Stimulated activated naive CD4-positive, alpha-beta T cell (primary cell): Measurements from ENCODE around the gene HIPK3.
A peak's percentile ranks its signal among the peaks of the same experiment; 100 is the strongest.
"Not testable (repeated sequence)": the region's sequence is repeated elsewhere in the genome, so short reads cannot be mapped to it uniquely, and the experiment has no call there.

Source experiments
- DNase-seq, 6 experiments: peaks; one replicate each; lab custom pipeline; 2025; lab: John Stamatoyannopoulos, UW

The HIPK3 gene

GRCh38 chr11:33257160-33257896 lies at the start of gene HIPK3:
HIPK3 (plus strand) TSS chr11:33257381.
- DNase-seq, result peak; percentile 48 to 82 (median 61)

GRCh38 chr11:33207408-33207985 lies 49.7 kb upstream of the HIPK3 start:
- DNase-seq, result no peak

GRCh38 chr11:33208150-33208549 lies 49.0 kb upstream of the HIPK3 start:
- DNase-seq, result no peak

GRCh38 chr11:33211153-33211552 lies 46.0 kb upstream of the HIPK3 start:
- no peak for DNase-seq

GRCh38 chr11:33211580-33211979 lies 45.6 kb upstream of the HIPK3 start:
- no peak for DNase-seq

- no peak for DNase-seq
Measured at GRCh38 chr11:33214187-33214586, 43.0 kb upstream of the HIPK3 start.

GRCh38 chr11:33214767-33215166 lies 42.4 kb upstream of the HIPK3 start:
- no peak for DNase-seq

- not testable (repeated sequence) for DNase-seq
Measured at GRCh38 chr11:33216676-33217075, 40.5 kb upstream of the HIPK3 start.

- DNase-seq, result no peak
Measured at GRCh38 chr11:33222052-33222750, 35.0 kb upstream of the HIPK3 start.

- DNase-seq, result no peak
Measured at GRCh38 chr11:33225371-33225770, 31.8 kb upstream of the HIPK3 start.

- no peak for DNase-seq
Measured at GRCh38 chr11:33227578-33228261, 29.5 kb upstream of the HIPK3 start.

GRCh38 chr11:33234397-33235190 lies 22.6 kb upstream of the HIPK3 start:
- no peak for DNase-seq

GRCh38 chr11:33237039-33237597 lies 20.1 kb upstream of the HIPK3 start:
- DNase-seq, result no peak

GRCh38 chr11:33242575-33242974 lies 14.6 kb upstream of the HIPK3 start:
- no peak for DNase-seq

GRCh38 chr11:33243654-33244053 lies 13.5 kb upstream of the HIPK3 start:
- DNase-seq, result not testable (repeated sequence)

GRCh38 chr11:33248416-33248971 lies 8.7 kb upstream of the HIPK3 start:
- DNase-seq, result no peak

GRCh38 chr11:33256031-33256812 lies 959 bp upstream of the HIPK3 start:
- DNase-seq, result no peak

GRCh38 chr11:33256813-33257159 lies 395 bp upstream of the HIPK3 start:
- no peak for DNase-seq

- peak; percentile 57 to 82 (median 66) for DNase-seq
Measured at GRCh38 chr11:33257897-33258630, 883 bp downstream of the HIPK3 start.
